WERI-Rb-1 (cell line): ENCODE data around the gene RBBP5.

Experiments used
- DNase-seq: peaks from one replicate; pipeline ENCODE4 v3.0.0-alpha.2; 2020
- H3K27ac ChIP-seq: fragments of 250-450 bp; sonication (Bioruptor Pico); 2 replicates; pipeline ENCODE4 v1.5.1; 2020; ENCODE audit warnings: mild to moderate bottlenecking, moderate library complexity
- H3K27me3 ChIP-seq: fragments of 250-450 bp; sonication (Bioruptor Pico); 2 replicates; pipeline ENCODE4 v1.5.1; 2021; ENCODE audit warnings: mild to moderate bottlenecking, low read depth, moderate library complexity; ENCODE audit not compliant: insufficient read depth, severe bottlenecking
- H3K36me3 ChIP-seq: fragments of 250-450 bp; sonication (Bioruptor Pico); 2 replicates; pipeline ENCODE4 v1.5.1; 2020; ENCODE audit warnings: mild to moderate bottlenecking, moderate library complexity
- H3K4me3 ChIP-seq: 2 replicates; pipeline ENCODE4 v1.5.1; 2011; ENCODE audit warnings: low read depth, mild to moderate bottlenecking, control low read depth, low read length
- H3K9me3 ChIP-seq: fragments of 250-450 bp; sonication (Bioruptor Pico); 2 replicates; pipeline ENCODE4 v1.5.1; 2021; ENCODE audit warnings: mild to moderate bottlenecking, moderate library complexity; ENCODE audit not compliant: severe bottlenecking
- CTCF ChIP-seq: IDR thresholded peaks from 2 replicates; pipeline ENCODE4 v1.5.1; 2011; ENCODE audit warnings: low read depth, mild to moderate bottlenecking, control low read depth, inconsistent platforms, low read length

The RBBP5 gene

GRCh38 chr1:205076245-205076761, 45.5 kb downstream of the RBBP5 start:
- H3K27ac ChIP-seq, result no peak overlapping the region
- no peaks in the 10 kb centered on the region for H3K9me3 ChIP-seq
- DNase-seq, result no peak
- H3K36me3 ChIP-seq, result no peaks in the 10 kb centered on the region
- no peaks in the 10 kb centered on the region for H3K27me3 ChIP-seq
- no peak overlapping the region for H3K4me3 ChIP-seq
- no peak for TF ChIP-seq CTCF

- H3K9me3 ChIP-seq, result no peaks in the 10 kb centered on the region
- no peaks in the 10 kb centered on the region for H3K36me3 ChIP-seq
- no peak for DNase-seq
- H3K27me3 ChIP-seq, result no peaks in the 10 kb centered on the region
- no peak overlapping the region for H3K4me3 ChIP-seq
- no peak overlapping the region for H3K27ac ChIP-seq
- no peak for TF ChIP-seq CTCF
These were observed 46.1 kb downstream of the RBBP5 start for GRCh38 chr1:205075642-205076155.

GRCh38 chr1:205074513-205074912, 47.3 kb downstream of the RBBP5 start:
- H3K4me3 ChIP-seq, result no peak overlapping the region
- no peaks in the 10 kb centered on the region for H3K36me3 ChIP-seq
- DNase-seq, result no peak
- H3K9me3 ChIP-seq, result no peaks in the 10 kb centered on the region
- TF ChIP-seq CTCF, result no peak
- H3K27me3 ChIP-seq, result no peaks in the 10 kb centered on the region
- H3K27ac ChIP-seq, result no peak overlapping the region

GRCh38 chr1:205074084-205074483, 47.7 kb downstream of the RBBP5 start:
- H3K9me3 ChIP-seq, result no peaks in the 10 kb centered on the region
- no peaks in the 10 kb centered on the region for H3K36me3 ChIP-seq
- no peak overlapping the region for H3K27ac ChIP-seq
- TF ChIP-seq CTCF, result no peak
- no peaks in the 10 kb centered on the region for H3K27me3 ChIP-seq
- no peak for DNase-seq
- H3K4me3 ChIP-seq, result no peak overlapping the region

GRCh38 chr1:205073511-205073910, 48.3 kb downstream of the RBBP5 start:
- DNase-seq, result no peak
- H3K36me3 ChIP-seq, result no peaks in the 10 kb centered on the region
- H3K27me3 ChIP-seq, result no peaks in the 10 kb centered on the region
- no peaks in the 10 kb centered on the region for H3K9me3 ChIP-seq
- no peak overlapping the region for H3K4me3 ChIP-seq
- H3K27ac ChIP-seq, result no peak overlapping the region
- no peak for TF ChIP-seq CTCF

- DNase-seq, result no peak
- no peaks in the 10 kb centered on the region for H3K9me3 ChIP-seq
- H3K27me3 ChIP-seq, result no peaks in the 10 kb centered on the region
- no peak for TF ChIP-seq CTCF
- no peaks in the 10 kb centered on the region for H3K36me3 ChIP-seq
- no peak overlapping the region for H3K27ac ChIP-seq
- H3K4me3 ChIP-seq, result no peak overlapping the region
These were observed 48.9 kb downstream of the RBBP5 start for GRCh38 chr1:205072881-205073280.
